SU-DHL-6 (cell line): ENCODE data around the gene CNTN4.

Experiments
- H2AFZ ChIP-seq: fragments of 200-600 bp; sonication (generic); 2 replicates; pipeline ENCODE4 v1.6.1; 2014; ENCODE audit warnings: low read depth, mild to moderate bottlenecking, moderate library complexity, mixed read lengths, antibody characterized with exemption, low read length; ENCODE audit not compliant: severe bottlenecking
- H3F3A ChIP-seq: fragments of 200-600 bp; shearing (Covaris generic); 2 replicates; pipeline ENCODE4 v1.6.0; 2016; ENCODE audit warnings: antibody characterized with exemption, mild to moderate bottlenecking; ENCODE audit not compliant: insufficient read depth
- H3K27ac ChIP-seq: fragments of 200-600 bp; sonication (generic); 2 replicates; pipeline ENCODE4 v1.5.1; 2016; ENCODE audit warnings: low read depth, mild to moderate bottlenecking, low read length, moderate library complexity, mixed read lengths
- H3K27me3 ChIP-seq: fragments of 200-600 bp; sonication (generic), shearing (Covaris generic); 2 replicates; pipeline ENCODE4 v1.6.0; 2014; ENCODE audit warnings: mild to moderate bottlenecking, low read length
- H3K36me3 ChIP-seq: fragments of 200-600 bp; sonication (generic); 2 replicates; pipeline ENCODE4 v1.6.1; 2014; ENCODE audit warnings: mild to moderate bottlenecking, low read length, mixed read lengths
- H3K4me2 ChIP-seq: fragments of 300-600, 200-600 bp; shearing (Covaris generic), sonication (generic); 2 replicates; pipeline ENCODE4 v1.6.0; 2014; ENCODE audit warnings: low read length, low read depth, mild to moderate bottlenecking; ENCODE audit not compliant: poor library complexity, severe bottlenecking
- H3K4me3 ChIP-seq: fragments of 200-600 bp; sonication (generic); 2 replicates; pipeline ENCODE4 v1.5.1; 2014; ENCODE audit warnings: antibody characterized with exemption, low read length, mild to moderate bottlenecking, mixed read lengths; ENCODE audit not compliant: insufficient read depth, poor library complexity, severe bottlenecking
- H3K79me2 ChIP-seq: fragments of 200-600 bp; sonication (generic); 2 replicates; pipeline ENCODE4 v1.6.1; 2014; ENCODE audit warnings: mild to moderate bottlenecking, low read length, moderate library complexity; ENCODE audit not compliant: insufficient read depth
- H3K9ac ChIP-seq: fragments of 200-600 bp; sonication (generic); 2 replicates; pipeline ENCODE4 v1.7.0; 2014; ENCODE audit warnings: mild to moderate bottlenecking, low read length
- H3K9me2 ChIP-seq: fragments of 200-600 bp; sonication (generic); replicated peaks from 2 replicates; pipeline ENCODE4 v1.6.1; 2014; ENCODE audit warnings: low read length; ENCODE audit not compliant: insufficient read depth
- H3K9me3 ChIP-seq: fragments of 200-600 bp; sonication (generic); 2 replicates; pipeline ENCODE4 v1.6.1; 2014; ENCODE audit warnings: low read length, mixed read lengths; ENCODE audit not compliant: insufficient read depth
- H4K20me1 ChIP-seq: fragments of 200-600 bp; sonication (generic); 2 replicates; pipeline ENCODE4 v1.6.1; 2014; ENCODE audit warnings: low read depth, mild to moderate bottlenecking, antibody characterized with exemption, low read length, moderate library complexity, mixed read lengths
- EZH2phosphoT487 ChIP-seq: fragments of 200-600 bp; sonication (generic), shearing (Covaris generic); conservative IDR thresholded peaks from 2 replicates; pipeline ENCODE4 v1.6.1; 2018; ENCODE audit warnings: mild to moderate bottlenecking, antibody characterized with exemption, low read length, moderate library complexity, mixed read lengths
- TF ChIP-seq, protein P1 (sequence below): fragments of 200-600 bp; sonication (generic); IDR thresholded peaks from one replicate; pipeline ENCODE4 v1.5.1; 2017; ENCODE audit warnings: antibody characterized with exemption, mild to moderate bottlenecking, low read length, moderate library complexity; ENCODE audit not compliant: insufficient read depth, poor library complexity, severe bottlenecking

CNTN4 gene

DNA sequence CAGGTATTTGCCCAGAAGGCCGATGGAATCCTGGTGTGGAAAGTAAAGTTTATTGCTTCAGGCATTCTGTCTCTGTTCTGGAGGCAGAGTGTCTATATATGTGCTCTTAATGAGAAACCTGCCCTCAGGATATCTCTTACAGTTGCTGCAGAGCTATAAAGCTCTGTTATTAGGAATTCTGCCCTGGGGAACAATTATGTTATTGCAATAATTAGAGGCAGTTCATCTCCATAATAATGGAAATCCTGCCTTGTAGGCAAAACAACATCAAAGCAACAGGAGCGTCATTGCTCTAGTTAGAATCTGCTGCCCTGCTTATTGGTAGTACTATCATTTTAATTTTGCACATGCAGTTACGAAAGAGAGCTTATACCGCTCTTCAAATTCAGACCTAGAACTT, 835.9 kb downstream of the CNTN4 start:
- Histone ChIP-seq H3K27ac (no peak overlapping the region), H3F3A (no peaks in the 10 kb centered on the region), H3K36me3 (no peaks in the 10 kb centered on the region), H3K79me2 (no peaks in the 10 kb centered on the region), H3K9me3 (no peaks in the 10 kb centered on the region), H3K9ac (no peak overlapping the region), H2AFZ (no peak overlapping the region), H3K9me2 (no peaks in the 10 kb centered on the region), H3K4me2 (no peak overlapping the region), H3K4me3 (no peak overlapping the region), H4K20me1 (no peaks in the 10 kb centered on the region), H3K27me3 (no peaks in the 10 kb centered on the region)
- no peak for TF ChIP-seq EZH2phosphoT487
- TF ChIP-seq, protein P1, sequence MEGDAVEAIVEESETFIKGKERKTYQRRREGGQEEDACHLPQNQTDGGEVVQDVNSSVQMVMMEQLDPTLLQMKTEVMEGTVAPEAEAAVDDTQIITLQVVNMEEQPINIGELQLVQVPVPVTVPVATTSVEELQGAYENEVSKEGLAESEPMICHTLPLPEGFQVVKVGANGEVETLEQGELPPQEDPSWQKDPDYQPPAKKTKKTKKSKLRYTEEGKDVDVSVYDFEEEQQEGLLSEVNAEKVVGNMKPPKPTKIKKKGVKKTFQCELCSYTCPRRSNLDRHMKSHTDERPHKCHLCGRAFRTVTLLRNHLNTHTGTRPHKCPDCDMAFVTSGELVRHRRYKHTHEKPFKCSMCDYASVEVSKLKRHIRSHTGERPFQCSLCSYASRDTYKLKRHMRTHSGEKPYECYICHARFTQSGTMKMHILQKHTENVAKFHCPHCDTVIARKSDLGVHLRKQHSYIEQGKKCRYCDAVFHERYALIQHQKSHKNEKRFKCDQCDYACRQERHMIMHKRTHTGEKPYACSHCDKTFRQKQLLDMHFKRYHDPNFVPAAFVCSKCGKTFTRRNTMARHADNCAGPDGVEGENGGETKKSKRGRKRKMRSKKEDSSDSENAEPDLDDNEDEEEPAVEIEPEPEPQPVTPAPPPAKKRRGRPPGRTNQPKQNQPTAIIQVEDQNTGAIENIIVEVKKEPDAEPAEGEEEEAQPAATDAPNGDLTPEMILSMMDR, result no peak

DNA sequence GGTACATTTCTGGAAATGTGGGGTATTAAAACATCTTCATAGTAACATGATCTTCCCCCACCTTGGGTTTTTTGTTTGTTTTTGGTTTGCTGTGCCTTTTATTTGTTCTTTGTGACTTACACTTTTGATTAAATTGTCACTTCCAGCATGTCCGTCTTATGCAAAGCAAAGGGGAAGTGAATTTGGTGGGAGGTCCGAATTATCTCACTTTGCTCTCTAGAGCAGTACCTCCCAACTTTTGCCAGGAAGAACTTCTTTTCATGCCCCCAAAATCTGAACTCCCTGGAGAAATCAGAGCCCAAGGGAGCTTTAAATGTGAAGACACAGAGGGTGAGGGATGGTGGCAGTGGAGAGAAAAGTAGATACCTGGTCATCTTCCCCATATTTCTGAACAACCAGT, 838.4 kb downstream of the CNTN4 start:
- no peak for TF ChIP-seq EZH2phosphoT487
- TF ChIP-seq, protein P1, result no peak
- no peak overlapping the region for H3K4me2 ChIP-seq
- H3K36me3 ChIP-seq, result no peaks in the 10 kb centered on the region
- H3K79me2 ChIP-seq, result no peaks in the 10 kb centered on the region
- H3F3A ChIP-seq, result no peaks in the 10 kb centered on the region
- H3K4me3 ChIP-seq, result no peak overlapping the region
- H3K27ac ChIP-seq, result no peak overlapping the region
- H3K9ac ChIP-seq, result no peak overlapping the region
- no peak overlapping the region for H2AFZ ChIP-seq
- H3K9me3 ChIP-seq, result no peaks in the 10 kb centered on the region
- H4K20me1 ChIP-seq, result no peaks in the 10 kb centered on the region
- no peaks in the 10 kb centered on the region for H3K9me2 ChIP-seq
- no peaks in the 10 kb centered on the region for H3K27me3 ChIP-seq

GRCh38 chr3:2937592-2937991, 838.9 kb downstream of the CNTN4 start:
- H2AFZ ChIP-seq, result no peak overlapping the region
- no peak overlapping the region for H3K9ac ChIP-seq
- H3K79me2 ChIP-seq, result no peaks in the 10 kb centered on the region
- H3K27me3 ChIP-seq, result no peaks in the 10 kb centered on the region
- no peaks in the 10 kb centered on the region for H4K20me1 ChIP-seq
- H3K9me2 ChIP-seq, result no peaks in the 10 kb centered on the region
- H3K27ac ChIP-seq, result no peak overlapping the region
- TF ChIP-seq EZH2phosphoT487, result no peak
- TF ChIP-seq, protein P1, result no peak
- no peak overlapping the region for H3K4me2 ChIP-seq
- no peak overlapping the region for H3K4me3 ChIP-seq
- no peaks in the 10 kb centered on the region for H3K9me3 ChIP-seq
- no peaks in the 10 kb centered on the region for H3F3A ChIP-seq
- no peaks in the 10 kb centered on the region for H3K36me3 ChIP-seq

DNA sequence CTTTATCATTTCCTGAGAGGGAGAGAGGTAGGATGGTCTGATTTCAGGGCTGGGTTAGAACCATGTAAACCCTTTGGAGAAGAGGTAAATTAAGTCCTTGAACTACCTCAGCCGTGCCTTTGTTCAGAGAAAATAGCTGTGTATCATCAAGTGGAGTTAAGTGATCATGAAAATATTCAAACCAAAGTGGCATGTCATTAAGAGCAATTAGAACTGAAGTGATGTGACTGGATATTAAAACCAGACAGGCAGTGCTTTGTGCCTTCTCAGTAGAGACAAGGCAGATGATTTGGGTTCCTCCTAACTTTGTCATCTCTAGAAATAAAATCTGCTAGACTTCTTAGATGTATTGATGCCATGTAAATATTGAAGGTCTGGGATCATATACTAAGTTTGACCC, 840.0 kb downstream of the CNTN4 start:
- H2AFZ ChIP-seq, result no peak overlapping the region
- H3F3A ChIP-seq, result no peaks in the 10 kb centered on the region
- no peaks in the 10 kb centered on the region for H4K20me1 ChIP-seq
- H3K4me3 ChIP-seq, result no peak overlapping the region
- no peaks in the 10 kb centered on the region for H3K36me3 ChIP-seq
- no peaks in the 10 kb centered on the region for H3K27me3 ChIP-seq
- H3K9me3 ChIP-seq, result no peaks in the 10 kb centered on the region
- no peak overlapping the region for H3K27ac ChIP-seq
- H3K9ac ChIP-seq, result no peak overlapping the region
- H3K4me2 ChIP-seq, result no peak overlapping the region
- no peaks in the 10 kb centered on the region for H3K9me2 ChIP-seq
- H3K79me2 ChIP-seq, result no peaks in the 10 kb centered on the region
- TF ChIP-seq EZH2phosphoT487, result no peak
- TF ChIP-seq, protein P1, result no peak
